T-helper 2 cell (primary cell): Measurements from ENCODE around the gene GK.
"Not testable (repeated sequence)": the region's sequence is repeated elsewhere in the genome, so short reads cannot be mapped to it uniquely, and the experiment has no call there.

ENCODE experiments used
- DNase-seq, 5 experiments: peaks; one replicate each; pipeline versions ENCODE4 v3.0.0 to v3.0.0-alpha.2; 2012 to 2022
- total RNA-seq, 2 donors: gene quantifications; one replicate each; lab custom pipeline; 2026; lab: John Stamatoyannopoulos, UW

GK gene
- total RNA-seq: 8.7 to 12.1 reads per million in 2 donors

- DNase-seq: peak in 3 of 5 experiments; percentile 6 to 39 (median 10)
These were observed at the start of gene GK for GRCh38 chrX:30653415-30654131. TSS of gene GK (plus strand) at chrX:30653423. CDS start at chrX:30653538, 115 bp downstream.

DNA sequence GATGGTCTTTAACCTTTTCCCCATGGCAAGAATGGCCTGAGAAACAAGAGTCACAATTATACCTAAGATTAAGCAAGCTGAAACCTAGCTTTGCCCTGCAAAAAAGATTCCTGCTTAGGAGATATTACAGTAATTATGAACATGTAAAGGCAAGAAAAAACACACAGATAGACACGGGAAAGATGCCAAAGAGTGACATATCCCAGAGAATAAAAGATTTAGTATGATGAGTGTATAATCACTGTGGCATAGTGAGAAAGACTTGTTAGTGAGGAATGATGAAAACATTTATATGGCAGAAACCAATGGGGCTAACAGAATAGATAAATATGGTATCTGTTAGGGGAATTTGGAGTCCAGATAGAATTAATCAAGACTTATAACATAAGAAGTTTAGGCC is 46.1 kb upstream of the GK start:
- DNase-seq: no peak

- DNase-seq: no peak
These were observed 43.2 kb upstream of the GK start for GRCh38 chrX:30610026-30610425.

GRCh38 chrX:30612250-30612655 is 41.0 kb upstream of the GK start:
- no peak for DNase-seq

- no peak for DNase-seq
These were observed 39.5 kb upstream of the GK start for GRCh38 chrX:30613721-30614120.

- DNase-seq: peak in 1 of 5 experiments; percentile 31
These were observed 38.0 kb upstream of the GK start for GRCh38 chrX:30615229-30615628.

- DNase-seq: no peak
These were observed 35.0 kb upstream of the GK start for GRCh38 chrX:30618160-30618765.

GRCh38 chrX:30620125-30620524 is 33.1 kb upstream of the GK start:
- DNase-seq: no peak

- no peak for DNase-seq
These were observed 32.1 kb upstream of the GK start for GRCh38 chrX:30620980-30621618.

DNA sequence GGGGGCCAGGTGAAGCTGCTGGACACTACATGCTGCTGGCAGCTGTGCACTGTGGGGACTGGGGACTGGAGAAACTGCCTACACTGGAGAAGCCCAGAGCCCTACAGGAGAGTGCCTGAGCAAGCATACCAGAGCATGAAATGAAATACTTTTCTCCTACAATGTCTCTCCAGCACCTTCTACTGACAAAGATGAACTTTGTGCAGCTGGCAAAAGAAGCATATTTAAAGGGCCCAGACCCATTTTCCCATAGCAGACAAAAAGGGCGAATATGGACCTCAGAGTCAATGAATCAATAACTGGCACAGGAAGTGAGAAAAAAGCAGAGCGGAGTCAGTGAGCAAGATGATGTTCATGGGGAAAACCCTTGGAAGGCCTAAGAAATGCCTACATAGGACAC is 30.9 kb upstream of the GK start:
- DNase-seq: no peak

- DNase-seq: no peak
These were observed 26.8 kb upstream of the GK start for GRCh38 chrX:30626402-30626801.

- no peak for DNase-seq
These were observed 25.2 kb upstream of the GK start for GRCh38 chrX:30627818-30628652.

- not testable (repeated sequence) for DNase-seq
These were observed 19.2 kb upstream of the GK start for GRCh38 chrX:30634070-30634469.

DNA sequence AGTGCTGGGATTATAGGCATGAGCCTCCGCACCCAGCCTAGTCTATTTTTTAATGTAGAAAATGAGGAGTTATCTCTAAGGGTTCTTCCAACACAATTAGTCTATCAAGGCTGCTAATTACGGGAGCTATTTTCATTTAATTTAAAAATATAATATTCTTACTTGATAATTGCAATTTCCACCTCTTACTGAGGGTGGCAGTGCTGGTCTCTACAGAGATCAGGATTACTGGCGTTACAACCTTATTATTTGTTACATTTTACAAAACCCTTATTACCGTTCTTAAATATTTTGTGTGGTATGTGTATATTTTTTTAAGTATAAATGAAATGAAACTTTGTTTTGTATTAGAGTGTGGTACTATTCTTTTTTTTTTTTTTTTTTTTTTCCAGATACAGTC is 17.6 kb upstream of the GK start:
- peak in 1 of 5 experiments; percentile 34 for DNase-seq

- no peak for DNase-seq
These were observed 15.1 kb upstream of the GK start for GRCh38 chrX:30637874-30638815.

DNA sequence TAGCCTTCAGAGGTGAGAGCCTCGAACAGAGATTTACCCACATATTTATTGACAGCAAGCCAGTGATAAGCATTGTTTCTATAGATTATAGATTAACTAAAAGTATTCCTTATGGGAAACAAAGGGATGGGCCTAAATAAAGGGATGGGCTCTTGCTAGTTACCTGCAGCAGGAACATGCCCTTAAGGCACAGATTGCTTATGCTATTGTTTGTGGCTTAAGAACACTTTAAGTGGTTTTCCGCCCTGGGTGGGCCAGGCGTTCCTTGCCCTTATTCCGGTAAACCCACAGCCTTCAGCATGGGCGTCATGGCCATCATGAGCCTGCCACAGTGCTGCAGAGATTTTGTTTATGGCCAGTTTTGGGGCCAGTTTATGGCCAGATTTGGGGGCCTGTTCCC is 13.5 kb upstream of the GK start:
- not testable (repeated sequence) for DNase-seq

- no peak for DNase-seq
These were observed 10.6 kb upstream of the GK start for GRCh38 chrX:30642642-30643041.

GRCh38 chrX:30643313-30643821 is 9.9 kb upstream of the GK start:
- peak in 1 of 5 experiments; percentile 19 for DNase-seq

DNA sequence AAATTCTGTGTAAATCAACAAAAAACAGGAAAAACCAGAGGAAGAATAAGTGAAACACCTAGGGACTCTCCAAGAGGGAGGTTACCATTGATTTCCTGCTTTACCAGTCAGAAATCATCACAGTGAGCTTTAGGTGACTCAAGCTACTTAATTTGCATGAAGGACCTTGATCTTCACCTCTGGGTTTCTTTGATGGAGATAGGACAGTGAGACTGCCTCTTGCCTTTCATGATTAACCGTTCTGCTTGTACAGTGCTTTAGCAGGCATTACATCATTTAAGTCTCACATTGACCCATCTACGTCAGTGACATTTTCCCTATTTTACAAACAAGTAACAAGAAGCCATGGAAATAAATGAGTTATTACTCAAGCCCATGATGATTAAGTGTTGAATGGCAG is 3.4 kb upstream of the GK start:
- peak in 1 of 5 experiments; percentile 44 for DNase-seq

DNA sequence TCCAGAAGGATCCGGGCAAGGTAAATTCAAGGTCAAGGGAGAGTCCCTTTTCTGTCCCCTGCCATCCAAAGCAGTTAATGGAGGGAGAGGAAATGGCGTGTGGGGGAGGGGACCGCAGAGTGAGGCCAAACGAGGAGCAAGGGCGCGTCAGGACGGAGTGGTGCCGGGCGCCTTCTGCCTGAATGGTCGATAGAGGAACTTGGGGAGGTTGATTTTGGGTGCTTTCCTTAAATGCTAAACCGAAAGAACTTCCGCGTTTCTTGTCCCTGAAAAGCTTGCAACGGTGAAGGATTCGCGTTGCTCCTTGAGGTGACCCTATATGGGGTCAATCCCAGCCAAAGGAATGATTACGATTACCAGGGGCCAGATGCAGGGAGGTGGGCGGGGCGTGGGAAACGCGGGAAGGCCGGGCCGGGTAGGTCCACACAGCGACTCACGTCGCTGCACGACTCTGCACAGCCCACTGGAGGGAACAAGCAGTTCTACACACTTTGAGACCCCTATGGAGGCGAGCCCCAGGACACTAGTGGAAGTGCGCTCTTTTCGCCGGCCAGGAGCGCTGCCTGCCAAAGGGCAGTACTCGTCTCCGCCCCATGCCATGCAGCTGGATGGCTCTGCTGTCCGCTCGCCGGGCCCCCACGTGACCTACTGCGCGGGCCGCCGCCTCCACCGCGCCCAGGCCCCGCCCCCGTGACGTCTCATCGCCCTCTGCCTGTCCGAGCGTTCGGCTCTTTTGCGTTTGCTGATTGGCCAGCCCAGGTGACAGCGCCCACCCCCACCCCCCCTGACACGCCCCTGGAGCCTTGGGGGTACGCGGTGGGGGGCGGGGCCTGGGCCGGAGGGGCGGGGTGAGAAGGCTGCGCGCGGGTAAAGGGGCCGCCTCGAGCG is 452 bp upstream of the GK start:
- DNase-seq: peak; percentile 79 to 94 (median 84)
